GM06990 (cell line): ENCODE results near the gene IQCK.

Experiments used
- DNase-seq: peaks from one replicate; pipeline ENCODE4 v3.0.0-alpha.2; 2011; ENCODE audit not compliant: insufficient read length; ENCODE audit errors: extremely low read depth
- H3K27me3 ChIP-seq: replicated peaks from 2 replicates; pipeline ENCODE4 v1.6.0; 2011; ENCODE audit warnings: low read length; ENCODE audit not compliant: control insufficient read depth, insufficient read depth
- H3K36me3 ChIP-seq: 2 replicates; pipeline ENCODE4 v1.5.1; 2011; ENCODE audit warnings: low read length; ENCODE audit not compliant: control insufficient read depth, insufficient read depth
- H3K4me3 ChIP-seq: replicated peaks from 2 replicates; pipeline ENCODE4 v1.5.1; 2011; ENCODE audit warnings: low read depth, mild to moderate bottlenecking, control low read depth, low read length
- TF ChIP-seq, protein P1 (sequence below): IDR thresholded peaks from 2 replicates; pipeline ENCODE4 v1.5.1; 2011; ENCODE audit warnings: low read length, control low read depth, mild to moderate bottlenecking, inconsistent platforms; ENCODE audit not compliant: insufficient read depth, poor library complexity, severe bottlenecking

IQCK gene

DNA sequence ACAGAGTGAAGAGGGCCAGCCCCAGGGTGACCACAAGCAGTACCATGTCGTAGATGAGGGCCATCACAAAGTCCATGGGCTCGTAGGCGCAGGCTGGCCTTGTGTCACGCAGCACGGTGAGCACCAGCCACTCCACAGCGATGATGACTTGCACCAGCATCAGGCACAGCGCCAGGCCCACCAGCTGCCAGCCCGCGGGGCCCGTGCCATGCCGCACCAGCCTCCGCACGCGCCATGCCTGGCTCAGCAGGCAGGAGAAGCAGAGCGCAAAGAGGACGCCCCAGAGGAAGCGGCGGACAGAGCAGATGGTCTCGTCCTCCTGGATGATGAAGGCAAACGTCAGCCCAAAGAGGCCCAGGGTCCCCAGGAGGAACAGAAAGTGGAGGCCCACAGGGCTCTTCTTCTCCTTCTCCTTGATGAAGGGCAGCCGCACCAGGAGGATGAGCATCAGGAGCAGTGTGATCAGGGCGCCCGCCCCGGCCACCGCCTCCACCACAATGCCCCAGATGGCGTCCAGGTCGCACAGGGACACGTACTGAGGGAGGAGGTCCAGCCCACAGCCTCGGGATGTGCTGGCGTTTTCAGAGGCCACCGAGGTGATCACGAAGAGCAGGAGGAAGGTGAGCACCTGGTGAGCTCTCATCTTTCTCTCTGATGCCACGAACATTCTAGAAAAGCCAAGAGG lies 154.2 kb downstream of the IQCK start:
- H3K36me3 ChIP-seq: no peaks in the 10 kb centered on the region
- H3K27me3 ChIP-seq: no peaks in the 10 kb centered on the region
- TF ChIP-seq, protein P1, sequence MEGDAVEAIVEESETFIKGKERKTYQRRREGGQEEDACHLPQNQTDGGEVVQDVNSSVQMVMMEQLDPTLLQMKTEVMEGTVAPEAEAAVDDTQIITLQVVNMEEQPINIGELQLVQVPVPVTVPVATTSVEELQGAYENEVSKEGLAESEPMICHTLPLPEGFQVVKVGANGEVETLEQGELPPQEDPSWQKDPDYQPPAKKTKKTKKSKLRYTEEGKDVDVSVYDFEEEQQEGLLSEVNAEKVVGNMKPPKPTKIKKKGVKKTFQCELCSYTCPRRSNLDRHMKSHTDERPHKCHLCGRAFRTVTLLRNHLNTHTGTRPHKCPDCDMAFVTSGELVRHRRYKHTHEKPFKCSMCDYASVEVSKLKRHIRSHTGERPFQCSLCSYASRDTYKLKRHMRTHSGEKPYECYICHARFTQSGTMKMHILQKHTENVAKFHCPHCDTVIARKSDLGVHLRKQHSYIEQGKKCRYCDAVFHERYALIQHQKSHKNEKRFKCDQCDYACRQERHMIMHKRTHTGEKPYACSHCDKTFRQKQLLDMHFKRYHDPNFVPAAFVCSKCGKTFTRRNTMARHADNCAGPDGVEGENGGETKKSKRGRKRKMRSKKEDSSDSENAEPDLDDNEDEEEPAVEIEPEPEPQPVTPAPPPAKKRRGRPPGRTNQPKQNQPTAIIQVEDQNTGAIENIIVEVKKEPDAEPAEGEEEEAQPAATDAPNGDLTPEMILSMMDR: no peak
- no peak for DNase-seq
- H3K4me3 ChIP-seq: no peak overlapping the region

DNA sequence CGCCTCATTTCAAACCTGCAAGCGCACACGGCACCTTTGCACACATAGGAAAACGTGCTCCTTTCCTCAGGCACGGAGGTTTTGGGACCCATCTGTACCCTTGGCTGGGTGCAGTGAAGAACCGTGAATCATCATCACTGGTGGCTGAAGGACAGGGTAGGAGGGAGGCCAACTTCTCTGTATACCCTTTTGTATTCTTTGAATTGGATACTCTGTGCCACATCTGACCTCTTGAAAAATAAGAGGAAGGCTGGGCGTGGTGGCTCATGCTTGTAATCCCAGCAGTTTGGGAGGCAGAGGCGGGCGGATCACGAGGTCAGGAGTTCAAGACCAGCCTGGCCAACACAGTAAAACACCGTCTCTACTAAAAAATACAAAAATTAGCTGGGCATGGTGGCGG lies 154.9 kb downstream of the IQCK start:
- no peak for DNase-seq
- TF ChIP-seq, protein P1: no peak
- Histone ChIP-seq H3K27me3 (no peaks in the 10 kb centered on the region), H3K4me3 (no peak overlapping the region), H3K36me3 (no peaks in the 10 kb centered on the region)

DNA sequence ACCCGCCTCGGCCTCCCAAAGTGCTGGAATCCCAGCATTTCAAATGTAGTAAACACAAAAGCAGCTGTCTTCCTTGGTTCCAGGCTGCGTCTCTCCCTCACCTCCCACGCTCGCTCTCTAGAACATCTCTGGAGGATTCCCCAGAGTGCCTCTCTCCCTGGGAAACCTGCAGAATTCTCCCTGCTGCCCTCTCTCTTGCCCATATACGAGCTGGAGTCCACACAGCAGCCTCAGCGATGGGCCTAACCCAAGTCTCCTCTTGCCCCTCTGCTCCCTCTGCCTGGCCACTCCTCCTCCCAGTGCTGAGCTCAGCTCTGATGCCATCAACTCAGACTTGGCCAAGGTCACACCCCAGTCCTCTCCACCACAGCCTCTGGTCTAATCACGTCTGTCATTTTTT lies 156.0 kb downstream of the IQCK start:
- TF ChIP-seq, protein P1: no peak
- Histone ChIP-seq H3K27me3 (no peaks in the 10 kb centered on the region), H3K4me3 (no peak overlapping the region), H3K36me3 (no peaks in the 10 kb centered on the region)
- DNase-seq: no peak

DNA sequence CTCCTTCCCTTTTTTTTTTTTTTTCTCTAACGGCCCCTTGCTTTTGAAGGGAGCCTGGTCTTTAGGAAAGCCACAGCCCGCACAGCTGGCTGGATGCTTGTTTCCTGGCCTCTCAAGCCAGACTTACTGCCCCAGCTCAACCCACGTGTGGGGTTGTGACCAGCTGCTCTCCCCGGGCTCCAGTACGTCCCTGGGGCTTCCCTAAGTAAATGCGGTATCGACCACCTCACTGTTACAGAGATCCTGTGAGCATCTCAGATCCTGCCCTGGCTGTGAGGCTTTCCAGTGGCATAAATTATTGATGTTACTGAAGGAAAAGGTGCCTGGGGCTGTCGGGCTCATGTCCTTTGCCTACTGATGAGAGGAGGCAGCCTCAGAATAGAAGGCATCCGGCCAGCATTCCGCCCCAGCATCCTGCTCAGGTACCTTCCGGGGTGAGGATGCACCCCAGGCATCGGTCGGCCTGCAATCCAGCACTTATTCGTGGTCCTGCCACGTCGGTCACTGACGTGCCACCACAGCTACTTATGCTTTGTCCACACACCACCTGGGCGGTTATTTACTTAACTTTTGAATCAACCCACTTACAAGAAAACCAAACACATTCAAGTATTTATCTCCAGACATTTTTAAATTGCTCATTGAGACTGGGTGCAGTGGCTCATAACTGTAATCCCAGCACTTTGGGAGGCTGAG lies 156.9 kb downstream of the IQCK start:
- H3K4me3 ChIP-seq: no peak overlapping the region
- DNase-seq: no peak
- H3K36me3 ChIP-seq: no peaks in the 10 kb centered on the region
- H3K27me3 ChIP-seq: no peaks in the 10 kb centered on the region
- TF ChIP-seq, protein P1: no peak

DNA sequence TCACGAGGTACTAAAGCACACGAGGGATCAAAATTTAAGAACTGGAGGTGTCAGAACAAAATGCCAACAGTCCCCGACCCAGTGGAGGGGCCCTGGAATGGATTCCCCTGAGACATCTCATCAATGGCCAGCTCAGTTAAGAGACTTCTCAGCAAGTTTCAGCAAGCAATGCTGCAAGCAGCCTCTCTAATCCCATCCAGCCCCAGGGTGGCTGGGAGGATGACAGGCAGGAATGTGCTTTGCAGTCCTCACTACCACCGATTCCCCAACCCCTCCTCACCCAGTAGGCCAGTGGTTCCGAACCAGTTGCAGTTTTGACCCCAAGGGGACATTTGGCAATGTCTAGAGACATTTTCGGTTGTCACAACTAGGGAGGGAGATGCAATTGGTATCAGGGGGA lies 157.8 kb downstream of the IQCK start:
- Histone ChIP-seq H3K27me3 (no peaks in the 10 kb centered on the region), H3K36me3 (no peaks in the 10 kb centered on the region), H3K4me3 (no peak overlapping the region)
- no peak for DNase-seq
- TF ChIP-seq, protein P1: no peak
